ENCODE data around the gene MOB1B.

DNA sequence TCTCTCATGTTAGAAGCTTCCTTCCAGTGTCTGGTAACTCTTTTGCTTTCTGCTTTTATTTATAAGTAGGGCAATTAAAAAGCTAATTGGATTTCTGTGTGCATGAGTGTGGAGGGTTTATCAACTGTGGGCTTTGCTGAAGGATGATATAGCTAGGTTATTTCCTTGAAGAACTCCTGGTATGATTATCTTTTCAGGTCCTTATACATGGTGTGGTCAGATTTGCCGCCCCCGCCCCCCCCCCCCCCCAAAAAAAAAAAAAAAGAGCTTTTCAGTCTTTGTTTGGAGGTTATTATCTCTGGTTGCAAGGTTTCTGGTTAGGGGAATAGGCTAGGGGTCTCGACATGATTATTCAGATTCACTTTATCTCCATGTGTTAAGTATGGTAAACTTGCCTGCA, 35.9 kb downstream of the MOB1B start:
- TF ChIP-seq CREB5 (CRISPR knock-in tag; IDR thresholded peaks at IDR 0.05; ENCODE audit: low read depth) (no peak), OSR1 (CRISPR knock-in tag; IDR thresholded peaks at IDR 0.05) (no peak), ZFP30 (CRISPR knock-in tag; IDR thresholded peaks at IDR 0.05) (no peak), TOX (CRISPR knock-in tag; IDR thresholded peaks at IDR 0.05; ENCODE audit: borderline replicate concordance) (no peak), ARNTL (CRISPR knock-in tag; IDR thresholded peaks at IDR 0.05; ENCODE audit: borderline replicate concordance, low read depth) (no peak), RARB (CRISPR knock-in tag; IDR thresholded peaks at IDR 0.05) (no peak), ZFP3 (CRISPR knock-in tag; IDR thresholded peaks at IDR 0.05) (no peak), ZNF565 (CRISPR knock-in tag; conservative IDR thresholded peaks at IDR 0.05; ENCODE audit: low read depth) (no peak), ESRRG (CRISPR knock-in tag; IDR thresholded peaks at IDR 0.05) (no peak), SNAI2 (CRISPR knock-in tag; IDR thresholded peaks at IDR 0.05) (no peak)
- TF ChIP-seq, protein P1, sequence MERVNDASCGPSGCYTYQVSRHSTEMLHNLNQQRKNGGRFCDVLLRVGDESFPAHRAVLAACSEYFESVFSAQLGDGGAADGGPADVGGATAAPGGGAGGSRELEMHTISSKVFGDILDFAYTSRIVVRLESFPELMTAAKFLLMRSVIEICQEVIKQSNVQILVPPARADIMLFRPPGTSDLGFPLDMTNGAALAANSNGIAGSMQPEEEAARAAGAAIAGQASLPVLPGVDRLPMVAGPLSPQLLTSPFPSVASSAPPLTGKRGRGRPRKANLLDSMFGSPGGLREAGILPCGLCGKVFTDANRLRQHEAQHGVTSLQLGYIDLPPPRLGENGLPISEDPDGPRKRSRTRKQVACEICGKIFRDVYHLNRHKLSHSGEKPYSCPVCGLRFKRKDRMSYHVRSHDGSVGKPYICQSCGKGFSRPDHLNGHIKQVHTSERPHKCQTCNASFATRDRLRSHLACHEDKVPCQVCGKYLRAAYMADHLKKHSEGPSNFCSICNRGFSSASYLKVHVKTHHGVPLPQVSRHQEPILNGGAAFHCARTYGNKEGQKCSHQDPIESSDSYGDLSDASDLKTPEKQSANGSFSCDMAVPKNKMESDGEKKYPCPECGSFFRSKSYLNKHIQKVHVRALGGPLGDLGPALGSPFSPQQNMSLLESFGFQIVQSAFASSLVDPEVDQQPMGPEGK (CRISPR knock-in tag; IDR thresholded peaks at IDR 0.05; ENCODE audit: borderline replicate concordance): no peak
- TF ChIP-seq, protein P2, sequence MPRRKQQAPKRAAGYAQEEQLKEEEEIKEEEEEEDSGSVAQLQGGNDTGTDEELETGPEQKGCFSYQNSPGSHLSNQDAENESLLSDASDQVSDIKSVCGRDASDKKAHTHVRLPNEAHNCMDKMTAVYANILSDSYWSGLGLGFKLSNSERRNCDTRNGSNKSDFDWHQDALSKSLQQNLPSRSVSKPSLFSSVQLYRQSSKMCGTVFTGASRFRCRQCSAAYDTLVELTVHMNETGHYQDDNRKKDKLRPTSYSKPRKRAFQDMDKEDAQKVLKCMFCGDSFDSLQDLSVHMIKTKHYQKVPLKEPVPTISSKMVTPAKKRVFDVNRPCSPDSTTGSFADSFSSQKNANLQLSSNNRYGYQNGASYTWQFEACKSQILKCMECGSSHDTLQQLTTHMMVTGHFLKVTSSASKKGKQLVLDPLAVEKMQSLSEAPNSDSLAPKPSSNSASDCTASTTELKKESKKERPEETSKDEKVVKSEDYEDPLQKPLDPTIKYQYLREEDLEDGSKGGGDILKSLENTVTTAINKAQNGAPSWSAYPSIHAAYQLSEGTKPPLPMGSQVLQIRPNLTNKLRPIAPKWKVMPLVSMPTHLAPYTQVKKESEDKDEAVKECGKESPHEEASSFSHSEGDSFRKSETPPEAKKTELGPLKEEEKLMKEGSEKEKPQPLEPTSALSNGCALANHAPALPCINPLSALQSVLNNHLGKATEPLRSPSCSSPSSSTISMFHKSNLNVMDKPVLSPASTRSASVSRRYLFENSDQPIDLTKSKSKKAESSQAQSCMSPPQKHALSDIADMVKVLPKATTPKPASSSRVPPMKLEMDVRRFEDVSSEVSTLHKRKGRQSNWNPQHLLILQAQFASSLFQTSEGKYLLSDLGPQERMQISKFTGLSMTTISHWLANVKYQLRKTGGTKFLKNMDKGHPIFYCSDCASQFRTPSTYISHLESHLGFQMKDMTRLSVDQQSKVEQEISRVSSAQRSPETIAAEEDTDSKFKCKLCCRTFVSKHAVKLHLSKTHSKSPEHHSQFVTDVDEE (CRISPR knock-in tag; IDR thresholded peaks at IDR 0.05): no peak

Measured in SK-N-SH treated with all-trans-retinoic acid at 6 μM for 48 hours (cell line).